IMR-90 (cell line): ENCODE data around the gene MTR. TPM values are rescaled to one million over a fixed set of nuclear protein-coding genes. Genes with fewer than 3 reads are reported as not detected.

ENCODE experiments used
- ATAC-seq: fragments of 200-7000 bp; cut with Tn5 transposase; 2 replicates; pipeline ENCODE4 v1.9.1; 2020; ENCODE audit warnings: low read depth, mild to moderate bottlenecking, moderate library complexity
- BruUV-seq: library from RNA; stranded (reverse); fragments of 400-500 nt; replicated peaks from 2 replicates; lab custom pipeline; 2021; lab: Mats Ljungman, UMichigan
- CTCF ChIA-PET: fragments of 300-600 bp; formaldehyde crosslinking; extraction: SDS; loops from one replicate; lab custom pipeline; 2021; ENCODE audit warnings: antibody characterized with exemption; lab: Yijun Ruan, JAX
- POLR2A ChIA-PET: fragments of 300-600 bp; sonication (Branson Sonifier 250); formaldehyde crosslinking; loops from one replicate; lab custom pipeline; 2022; ENCODE audit warnings: antibody characterized with exemption; ENCODE audit not compliant: unreplicated experiment; lab: Charles Lee
- DNase-seq: peaks from one replicate; pipeline ENCODE4 v3.0.0; 2013
- H2AFZ ChIP-seq: replicated peaks from 2 replicates; pipeline ENCODE3; 2013; ENCODE audit warnings: low read length, mild to moderate bottlenecking; ENCODE audit not compliant: poor library complexity
- H2AK5ac ChIP-seq: 2 replicates; pipeline ENCODE4 v1.6.1; 2013; ENCODE audit warnings: low read depth, low read length, inconsistent platforms
- H2AK9ac ChIP-seq: replicated peaks from 2 replicates; pipeline ENCODE3; 2013; ENCODE audit warnings: mild to moderate bottlenecking, low read depth, low read length, moderate library complexity; ENCODE audit not compliant: poor library complexity
- H2BK120ac ChIP-seq: 2 replicates; pipeline ENCODE4 v1.6.1; 2013; ENCODE audit warnings: low read depth, low read length, inconsistent platforms
- H2BK15ac ChIP-seq: 3 replicates; pipeline ENCODE4 v1.6.1; 2013; ENCODE audit warnings: low read depth, low read length, inconsistent platforms
- H2BK20ac ChIP-seq: 2 replicates; pipeline ENCODE4 v1.6.1; 2013; ENCODE audit warnings: low read depth, mild to moderate bottlenecking, inconsistent platforms, low read length, moderate library complexity
- H2BK5ac ChIP-seq: 2 replicates; pipeline ENCODE4 v1.6.1; 2013; ENCODE audit warnings: mild to moderate bottlenecking, low read depth, low read length, inconsistent platforms; ENCODE audit not compliant: poor library complexity, severe bottlenecking
- H3K14ac ChIP-seq: replicated peaks from 2 replicates; pipeline ENCODE4 v1.6.1; 2013; ENCODE audit warnings: low read depth, low read length, inconsistent platforms
- H3K18ac ChIP-seq: 2 replicates; pipeline ENCODE4 v1.6.1; 2013; ENCODE audit warnings: low read depth, low read length, control low read depth
- H3K23ac ChIP-seq: 2 replicates; pipeline ENCODE4 v1.6.1; 2013; ENCODE audit warnings: low read depth, low read length, inconsistent platforms
- H3K27ac ChIP-seq: 2 replicates; pipeline ENCODE4 v1.5.1; 2013; ENCODE audit warnings: mild to moderate bottlenecking, control low read depth, low read length; ENCODE audit not compliant: insufficient read depth
- H3K27me3 ChIP-seq: 2 replicates; pipeline ENCODE4 v1.6.1; 2013; ENCODE audit warnings: low read length; ENCODE audit not compliant: control insufficient read depth, insufficient read depth
- H3K36me3 ChIP-seq: 2 replicates; pipeline ENCODE4 v1.6.1; 2013; ENCODE audit warnings: low read length, mixed read lengths; ENCODE audit not compliant: control insufficient read depth, insufficient read depth
- H3K4ac ChIP-seq: 2 replicates; pipeline ENCODE4 v1.6.1; 2013; ENCODE audit warnings: low read depth, low read length, inconsistent platforms
- H3K4me1 ChIP-seq: 2 replicates; pipeline ENCODE4 v1.6.1; 2013; ENCODE audit warnings: low read length, mixed read lengths; ENCODE audit not compliant: control insufficient read depth, insufficient read depth
- H3K4me2 ChIP-seq: 2 replicates; pipeline ENCODE4 v1.6.1; 2013; ENCODE audit warnings: low read depth, mild to moderate bottlenecking, control low read depth, low read length, moderate library complexity
- H3K4me3 ChIP-seq: 2 replicates; pipeline ENCODE4 v1.5.1; 2013; ENCODE audit warnings: low read depth, mild to moderate bottlenecking, control low read depth, low read length, moderate library complexity; ENCODE audit not compliant: insufficient read depth
- H3K56ac ChIP-seq: 2 replicates; pipeline ENCODE4 v1.6.1; 2013; ENCODE audit warnings: low read length, inconsistent platforms; ENCODE audit not compliant: insufficient read depth; ENCODE audit errors: extremely low read depth
- H3K79me1 ChIP-seq, 2 experiments: 2 replicates each; pipeline ENCODE4 v1.6.1; 2013; ENCODE audit warnings: low read length in 2 of 2, inconsistent platforms in 1 of 2, low read depth in 1 of 2
- H3K9ac ChIP-seq: 2 replicates; pipeline ENCODE4 v1.6.1; 2013; ENCODE audit warnings: low read depth, low read length, control low read depth
- H3K9me1 ChIP-seq: 2 replicates; pipeline ENCODE4 v1.6.1; 2013; ENCODE audit warnings: low read length, inconsistent platforms; ENCODE audit not compliant: insufficient read depth
- H3K9me3 ChIP-seq: 2 replicates; pipeline ENCODE4 v1.6.1; 2013; ENCODE audit warnings: low read length; ENCODE audit not compliant: control insufficient read depth, insufficient read depth
- H4K20me1 ChIP-seq: 2 replicates; pipeline ENCODE4 v1.6.1; 2013; ENCODE audit warnings: low read length, inconsistent platforms; ENCODE audit not compliant: insufficient read depth
- H4K5ac ChIP-seq: 2 replicates; pipeline ENCODE4 v1.6.1; 2013; ENCODE audit warnings: mild to moderate bottlenecking, low read depth, low read length, control low read depth
- H4K8ac ChIP-seq, 2 experiments: 2 replicates each; pipeline ENCODE4 v1.6.1; 2013; ENCODE audit warnings: low read depth in 2 of 2, low read length in 2 of 2, control low read depth in 1 of 2, inconsistent platforms in 1 of 2
- H4K91ac ChIP-seq: 2 replicates; pipeline ENCODE4 v1.6.1; 2013; ENCODE audit warnings: low read depth, low read length, inconsistent platforms; ENCODE audit not compliant: insufficient read depth
- NFE2L2 ChIP-seq: fragments of 150-350 bp; IDR thresholded peaks from 2 replicates; pipeline ENCODE4 v1.6.1; 2016; ENCODE audit warnings: low read depth, mild to moderate bottlenecking, low read length
- WGBS, 2 experiments: methylation state at CpG; one replicate each; pipeline versions ENCODE4 v1.1.5 to v1.1.7; 2013; ENCODE audit warnings: missing lambda C conversion rate in 2 of 2; ENCODE audit not compliant: insufficient read length in 1 of 2; ENCODE audit errors: extremely low coverage in 2 of 2; 5-methylcytosine and 5-hydroxymethylcytosine counted together
- dilution Hi-C: fragments of 300-500 bp; cut with HindIII; formaldehyde crosslinking; loops from one replicate; pipeline ENCODE4 v1.14.3; 2018; ENCODE audit warnings: low sequenced_read_pairs; ENCODE audit not compliant: unreplicated experiment
- in situ Hi-C: fragments of 300-500 bp; cut with MboI; formaldehyde crosslinking; loops from 3 replicates; pipeline ENCODE4 v1.14.3; 2019; ENCODE audit warnings: low sequenced_read_pairs, inconsistent platforms, mixed read lengths
- intact Hi-C: fragments of 100-400 bp; cut with micrococcal nuclease; formaldehyde crosslinking; loops from 2 replicates; pipeline ENCODE4 v1.10.0; 2022
- polyA plus RNA-seq, 3 experiments: library from polyadenylated mRNA; depleted of rRNA; stranded (reverse); fragments of >200 nt; gene quantifications; 2 replicates each; pipeline ENCODE4 v1.2.3, GENCODE V29; 2012; ENCODE audit warnings: low replicate concordance in 1 of 3
- total RNA-seq: library from RNA; depleted of rRNA; stranded (reverse); fragments of >200 nt; gene quantifications from 2 replicates; pipeline ENCODE4 v1.2.3, GENCODE V29; 2012

MTR gene
- total and polyA plus RNA-seq, 2 of the 4 experiments (the other 2 are of a cell fraction), result 7.7 to 31.0 TPM

DNA sequence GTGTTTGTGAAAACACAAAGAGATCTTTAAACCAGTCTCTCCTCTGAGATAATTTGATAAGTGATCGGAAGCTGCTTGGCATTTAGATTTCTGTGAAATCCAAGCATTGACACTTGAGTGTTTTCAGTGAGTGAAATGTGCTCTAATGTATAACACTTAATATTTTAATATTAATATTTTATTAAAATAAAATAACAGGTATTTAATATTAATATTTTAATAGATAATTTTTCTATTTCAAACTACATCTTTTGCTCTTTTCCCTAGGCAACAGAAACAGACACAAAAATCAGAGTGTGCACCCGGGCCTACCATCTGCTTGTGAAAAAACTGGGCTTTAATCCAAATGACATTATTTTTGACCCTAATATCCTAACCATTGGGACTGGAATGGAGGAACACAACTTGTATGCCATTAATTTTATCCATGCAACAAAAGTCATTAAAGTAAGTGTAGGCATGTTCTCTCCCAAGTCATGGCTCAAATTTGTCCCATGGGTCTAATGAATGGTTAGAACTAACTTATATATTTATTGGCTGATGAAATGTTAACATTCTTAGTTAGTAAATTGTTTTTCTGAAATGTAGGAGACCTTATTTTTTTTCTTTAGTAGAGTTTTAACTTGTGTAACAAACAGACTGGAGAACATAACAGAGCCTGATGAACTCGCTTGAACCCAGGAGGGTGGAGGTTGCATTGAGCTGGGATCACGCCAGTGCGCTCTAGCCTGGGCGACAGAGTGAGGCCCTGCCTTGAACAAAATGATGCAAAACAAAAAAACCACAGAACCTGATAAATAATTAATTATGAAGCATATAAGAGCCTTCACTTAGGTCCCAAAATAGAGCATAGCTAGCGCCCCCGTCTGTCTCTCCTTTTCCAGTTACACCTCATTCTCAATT lies 55.2 kb downstream of the MTR start:
- H3K9me1 ChIP-seq, result no peaks in the 10 kb centered on the region
- H3K4ac ChIP-seq, result no peak overlapping the region
- intact Hi-C loops, result no loop called here
- H3K56ac ChIP-seq, result no peak overlapping the region
- H3K18ac ChIP-seq, result no peak overlapping the region
- no peak overlapping the region for H2AK5ac ChIP-seq
- WGBS, 2 experiments, result 80% methylated on average over 1 of the region's 8 CpGs; no CpG with 5 or more reads in 1 of the 2 experiments
- no peak overlapping the region for H2BK5ac ChIP-seq
- no peak overlapping the region for H4K91ac ChIP-seq
- H3K9ac ChIP-seq, result no peak overlapping the region
- no peak overlapping the region for H2AK9ac ChIP-seq
- H3K36me3 ChIP-seq, result peaks cover 16% of the 10 kb centered on the region
- H3K4me1 ChIP-seq, result peaks cover 7% of the 10 kb centered on the region
- CTCF ChIA-PET, result interaction anchor here (0.6 kb wide), 2 partner anchors 158 to 241 kb away, joined by 3 to 5 read pairs; no protein-coding TSS in a partner anchor
- POLR2A ChIA-PET, result interaction anchor here (0.5 to 0.6 kb wide), 2 partner anchors 8 to 9 kb away, joined by 5 to 8 read pairs; no protein-coding TSS in a partner anchor
- ATAC-seq (no peak), DNase-seq (no peak)
- H2BK120ac ChIP-seq, result no peak overlapping the region
- H3K4me3 ChIP-seq, result no peak overlapping the region
- BruUV-seq, result no TSS peak
- H3K27ac ChIP-seq, result no peak overlapping the region
- no peak overlapping the region for H2BK15ac ChIP-seq
- no peaks in the 10 kb centered on the region; a peak in 2 of 4 replicates for H3K79me1 ChIP-seq
- no peak overlapping the region for H3K14ac ChIP-seq
- H3K27me3 ChIP-seq, result no peaks in the 10 kb centered on the region
- in situ Hi-C loops, result no loop called here
- no peak overlapping the region for H3K23ac ChIP-seq
- H3K9me3 ChIP-seq, result no peaks in the 10 kb centered on the region
- H4K5ac ChIP-seq, result no peak overlapping the region
- no peak overlapping the region for H2BK20ac ChIP-seq
- no peak overlapping the region for H4K8ac ChIP-seq
- no peaks in the 10 kb centered on the region; the same call in 1 of the 2 replicates for H4K20me1 ChIP-seq
- dilution Hi-C loops, result no loop called here
- TF ChIP-seq NFE2L2, result no peak
- no peak overlapping the region for H3K4me2 ChIP-seq
- no peak overlapping the region for H2AFZ ChIP-seq
